ENCODE results near the gene LETMD1. TPM values are rescaled to one million over a fixed set of nuclear protein-coding genes. Genes with fewer than 3 reads are reported as not detected.

LETMD1 gene
- total RNA-seq, 1 donor from 2014 or later, result 77.0 TPM

DNA sequence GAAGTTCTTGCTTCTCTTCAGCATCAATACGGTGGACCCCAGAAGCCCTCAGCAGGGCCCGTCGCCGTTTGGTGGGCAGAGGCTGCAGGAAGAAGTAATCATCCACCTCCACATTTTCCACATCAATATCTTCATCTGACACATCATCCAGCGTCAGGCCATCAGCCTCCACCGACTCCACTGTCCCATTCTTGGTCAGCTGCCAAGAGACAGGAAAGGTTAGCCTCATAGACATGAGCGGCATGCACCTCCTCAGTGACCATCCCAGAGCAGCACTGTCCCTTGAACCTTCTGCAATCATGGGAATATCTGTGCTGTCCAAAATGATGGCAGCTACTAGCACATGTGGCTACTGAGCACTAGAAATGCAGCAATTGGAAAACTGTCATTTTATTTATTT, 19.6 kb downstream of the LETMD1 start:
- TF ChIP-seq, protein P1, sequence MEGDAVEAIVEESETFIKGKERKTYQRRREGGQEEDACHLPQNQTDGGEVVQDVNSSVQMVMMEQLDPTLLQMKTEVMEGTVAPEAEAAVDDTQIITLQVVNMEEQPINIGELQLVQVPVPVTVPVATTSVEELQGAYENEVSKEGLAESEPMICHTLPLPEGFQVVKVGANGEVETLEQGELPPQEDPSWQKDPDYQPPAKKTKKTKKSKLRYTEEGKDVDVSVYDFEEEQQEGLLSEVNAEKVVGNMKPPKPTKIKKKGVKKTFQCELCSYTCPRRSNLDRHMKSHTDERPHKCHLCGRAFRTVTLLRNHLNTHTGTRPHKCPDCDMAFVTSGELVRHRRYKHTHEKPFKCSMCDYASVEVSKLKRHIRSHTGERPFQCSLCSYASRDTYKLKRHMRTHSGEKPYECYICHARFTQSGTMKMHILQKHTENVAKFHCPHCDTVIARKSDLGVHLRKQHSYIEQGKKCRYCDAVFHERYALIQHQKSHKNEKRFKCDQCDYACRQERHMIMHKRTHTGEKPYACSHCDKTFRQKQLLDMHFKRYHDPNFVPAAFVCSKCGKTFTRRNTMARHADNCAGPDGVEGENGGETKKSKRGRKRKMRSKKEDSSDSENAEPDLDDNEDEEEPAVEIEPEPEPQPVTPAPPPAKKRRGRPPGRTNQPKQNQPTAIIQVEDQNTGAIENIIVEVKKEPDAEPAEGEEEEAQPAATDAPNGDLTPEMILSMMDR (IDR thresholded peaks at IDR 0.05; ENCODE audit: unreplicated experiment), result no peak
- Mint-ChIP-seq H3K27me3 (ENCODE audit: low read depth) (no peaks in the 10 kb centered on the region), H3K4me1 (peaks cover 6% of the 10 kb centered on the region), H3K36me3 (peaks cover 28% of the 10 kb centered on the region), H3K9me3 (no peaks in the 10 kb centered on the region), H3K4me3 (no peak overlapping the region), H3K27ac (no peak overlapping the region)
- DNase-seq (ENCODE audit: low spot score in 2 of 2, unreplicated experiment in 2 of 2), result no peak

DNA sequence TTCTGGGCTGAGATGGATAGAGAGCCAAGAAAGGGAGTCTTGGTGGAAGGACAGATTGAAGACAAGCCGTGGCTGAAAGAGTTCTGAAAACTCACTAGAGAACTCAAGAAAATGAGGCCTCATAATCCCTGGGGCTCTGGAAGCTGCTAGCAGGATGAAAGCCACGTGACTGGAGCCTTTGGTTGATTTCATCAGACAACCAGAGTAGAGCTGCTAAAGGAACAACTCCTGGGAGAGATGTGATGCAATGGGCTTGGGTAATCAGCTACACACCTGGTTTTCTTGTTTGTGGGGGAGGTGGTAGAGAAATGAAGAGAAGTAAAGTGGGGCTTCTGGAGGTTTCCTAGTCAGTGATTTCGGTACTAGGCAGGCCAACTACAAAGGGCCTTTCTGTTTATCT, 21.9 kb downstream of the LETMD1 start:
- Mint-ChIP-seq H3K4me3 (no peak overlapping the region), H3K27ac (peak overlapping the region; percentile 89), H3K4me1 (peaks cover 6% of the 10 kb centered on the region), H3K27me3 (ENCODE audit: low read depth) (no peaks in the 10 kb centered on the region), H3K36me3 (peaks cover 31% of the 10 kb centered on the region), H3K9me3 (no peaks in the 10 kb centered on the region)
- TF ChIP-seq, protein P1 (IDR thresholded peaks at IDR 0.05; ENCODE audit: unreplicated experiment), result no peak
- no peak for DNase-seq (ENCODE audit: low spot score in 2 of 2, unreplicated experiment in 2 of 2)

DNA sequence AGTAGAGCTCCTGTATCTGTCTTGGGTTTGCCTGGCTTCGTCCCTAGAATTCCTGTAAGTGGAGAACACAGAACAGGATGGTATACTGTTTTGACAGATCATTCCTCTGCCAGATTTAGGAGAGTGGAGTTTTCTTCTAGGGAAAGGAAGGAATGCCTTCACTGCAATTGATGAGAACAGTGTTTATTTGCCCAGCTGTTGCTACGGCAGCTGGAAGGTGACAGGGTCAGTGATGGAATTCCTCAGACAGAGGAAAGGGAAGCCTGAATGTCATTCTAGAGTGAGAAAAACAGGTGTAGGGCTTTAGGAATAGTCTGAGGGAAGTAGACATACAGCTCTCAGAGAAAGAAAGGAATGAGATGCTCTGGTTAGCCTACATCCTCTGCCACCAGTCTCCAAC, 23.5 kb downstream of the LETMD1 start:
- DNase-seq (ENCODE audit: low spot score in 2 of 2, unreplicated experiment in 2 of 2), result no peak
- H3K36me3 Mint-ChIP-seq, result peaks cover 28% of the 10 kb centered on the region

DNA sequence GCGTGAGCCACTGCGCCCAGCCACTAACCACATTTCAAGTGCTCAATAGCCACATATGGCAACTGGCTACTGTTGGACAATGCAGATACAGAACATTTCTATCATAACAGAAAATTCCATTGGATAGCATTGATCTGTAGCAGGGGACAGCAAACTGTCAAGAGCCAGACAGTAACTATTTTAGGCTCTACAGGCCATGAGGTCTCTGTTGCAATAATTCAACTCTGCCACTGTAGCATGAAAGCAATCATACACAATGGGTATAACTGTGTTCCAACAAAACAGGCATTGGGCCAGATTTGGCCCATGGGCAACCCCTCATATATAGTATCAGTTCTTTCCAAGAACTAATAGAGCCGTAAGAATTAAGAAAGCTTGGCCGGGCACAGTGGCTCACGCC, 27.3 kb downstream of the LETMD1 start:
- H3K36me3 Mint-ChIP-seq, result peaks cover 19% of the 10 kb centered on the region
- no peaks in the 10 kb centered on the region for H3K27me3 Mint-ChIP-seq (ENCODE audit: low read depth)
- no peaks in the 10 kb centered on the region for H3K9me3 Mint-ChIP-seq
- no peak overlapping the region for H3K27ac Mint-ChIP-seq
- peaks cover 14% of the 10 kb centered on the region for H3K4me1 Mint-ChIP-seq
- no peak for DNase-seq (ENCODE audit: low spot score in 2 of 2, unreplicated experiment in 2 of 2)
- no peak overlapping the region for H3K4me3 Mint-ChIP-seq
- TF ChIP-seq, protein P1 (IDR thresholded peaks at IDR 0.05; ENCODE audit: unreplicated experiment), result no peak

More for the DNA sequence above, 23.5 kb downstream of the LETMD1 start:
- Mint-ChIP-seq H3K9me3 (no peaks in the 10 kb centered on the region), H3K27ac (no peak overlapping the region), H3K27me3 (ENCODE audit: low read depth) (no peaks in the 10 kb centered on the region), H3K4me1 (peaks cover 6% of the 10 kb centered on the region), H3K4me3 (no peak overlapping the region)
- TF ChIP-seq, protein P1 (IDR thresholded peaks at IDR 0.05; ENCODE audit: unreplicated experiment), result no peak

DNA sequence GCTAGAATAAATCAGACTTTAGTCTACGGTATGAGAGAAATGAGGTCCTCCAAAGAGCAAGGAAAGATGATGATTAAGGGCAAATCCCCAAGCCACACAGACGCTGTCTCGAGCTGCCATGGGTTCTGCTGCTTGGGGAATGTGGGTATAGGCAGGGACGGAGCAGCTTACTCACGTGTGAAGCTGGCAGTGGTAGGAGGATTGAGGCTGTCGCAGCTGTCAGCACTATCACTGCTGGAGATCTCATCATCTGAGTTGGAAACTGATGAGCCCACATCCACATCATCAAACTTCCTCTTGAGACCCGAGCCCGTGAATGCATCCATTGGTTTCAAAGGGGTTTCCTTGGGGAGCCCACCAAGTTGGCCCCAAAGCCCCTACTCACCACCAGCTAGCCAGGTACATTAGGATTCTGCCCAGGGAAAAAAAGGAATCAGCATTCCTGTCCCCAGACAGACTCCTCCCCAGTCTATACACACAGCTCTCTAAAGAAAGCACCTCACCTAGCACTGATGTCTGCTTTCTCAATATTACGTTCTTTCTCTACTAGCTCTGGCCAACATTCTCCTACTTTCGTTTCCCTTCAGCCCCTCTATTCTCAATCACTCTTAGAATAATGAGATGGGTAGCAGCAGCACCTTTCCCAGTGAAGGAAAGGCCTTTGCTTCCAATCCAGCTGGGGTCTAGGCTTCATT, 28.3 kb downstream of the LETMD1 start:
- peaks cover 21% of the 10 kb centered on the region for H3K36me3 Mint-ChIP-seq
- no peaks in the 10 kb centered on the region for H3K9me3 Mint-ChIP-seq
- peaks cover 21% of the 10 kb centered on the region for H3K4me1 Mint-ChIP-seq
- TF ChIP-seq, protein P1 (IDR thresholded peaks at IDR 0.05; ENCODE audit: unreplicated experiment), result no peak
- peak overlapping the region; percentile 24 for H3K27ac Mint-ChIP-seq
- no peak for DNase-seq (ENCODE audit: low spot score in 2 of 2, unreplicated experiment in 2 of 2)
- no peaks in the 10 kb centered on the region for H3K27me3 Mint-ChIP-seq (ENCODE audit: low read depth)
- no peak overlapping the region for H3K4me3 Mint-ChIP-seq
